Renal pelvis (tissue), 12 donors: Measurements from ENCODE around the gene ATP8B2. TPM values are rescaled to one million over a fixed set of nuclear protein-coding genes. Genes with fewer than 3 reads are reported as not detected.
"Not testable (repeated sequence)": the region's sequence is repeated elsewhere in the genome, so short reads cannot be mapped to it uniquely, and the experiment has no call there.

Source experiments
- DNase-seq: peaks from one replicate; pipeline ENCODE4 v3.0.0-alpha.2; 2013
- long read RNA-seq, 16 experiments: transcript quantifications; one replicate each; lab custom pipeline, GENCODE V29; 2026
- polyA plus RNA-seq, 3 donors: library from polyadenylated mRNA; unstranded; fragments of 120-200 nt; gene quantifications; one replicate each; pipeline ENCODE4 v1.2.1, GENCODE V29; 2013; ENCODE audit not compliant: insufficient read length in 3 of 3

The ATP8B2 gene
- polyA plus RNA-seq = 10 to 100 TPM; 26.2 to 30.1 (median 27.2) TPM
- long read RNA-seq, donor 1, partial matches to known transcripts = 23 of 23 reads
- long read RNA-seq, donor 1, other reads (novel, unspliced or antisense) = 0 of 23 reads
- long read RNA-seq, donor 2, partial matches to known transcripts = 18 of 18 reads
- long read RNA-seq, donor 2, other reads (novel, unspliced or antisense) = 0 of 18 reads
- long read RNA-seq, donor 3 = 0 reads
- long read RNA-seq, donor 4 = 0 reads
- long read RNA-seq, donor 5 = 0 reads
- long read RNA-seq, donor 6 = 0 reads
- long read RNA-seq, donor 7 = 0 reads
- long read RNA-seq, donor 8 = 0 reads
- long read RNA-seq, donor 9 = 0 reads
- long read RNA-seq, donor 10 = 0 reads
- long read RNA-seq, donor 11 = 0 reads
- long read RNA-seq, donor 12, partial matches to known transcripts = 21 of 22 reads
- long read RNA-seq, donor 12, other reads (novel, unspliced or antisense) = 0 of 22 reads
- long read RNA-seq, donor 13, partial matches to known transcripts = 25 of 25 reads
- long read RNA-seq, donor 13, other reads (novel, unspliced or antisense) = 0 of 25 reads
- long read RNA-seq, donor 14 = 0 reads
- long read RNA-seq, donor 15 = 0 reads
- long read RNA-seq, donor 16 = 0 reads

- peak; percentile 87 for DNase-seq
Measured at GRCh38 chr1:154324669-154325582, at the start of gene ATP8B2. Gene ATP8B2, plus strand, starts transcription at chr1:154325525. Its CDS starts 2,617 bp downstream, at chr1:154328142.

GRCh38 chr1:154276797-154277196 lies 48.5 kb upstream of the ATP8B2 start:
- no peak for DNase-seq

- DNase-seq = not testable (repeated sequence)
Measured at GRCh38 chr1:154287591-154287990, 37.7 kb upstream of the ATP8B2 start.

DNA sequence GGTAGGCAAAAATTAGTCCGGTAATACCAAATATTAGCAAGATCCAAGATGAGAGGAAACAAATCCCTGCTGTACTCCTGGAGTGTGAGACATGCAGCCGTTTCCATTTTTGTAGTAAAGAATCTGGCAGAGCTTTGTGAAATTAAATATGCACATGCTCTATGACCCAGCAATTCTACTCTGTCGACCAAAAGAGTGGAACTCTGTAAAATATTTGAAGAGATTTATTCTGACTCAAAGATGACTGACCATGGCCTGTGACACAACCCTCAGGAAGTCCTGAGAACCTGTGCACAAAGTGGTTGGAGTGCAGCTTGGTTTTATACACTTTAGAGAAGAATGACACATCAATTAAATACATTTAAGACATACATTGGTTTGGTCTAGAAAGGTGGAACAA lies 36.7 kb upstream of the ATP8B2 start:
- DNase-seq = no peak

DNA sequence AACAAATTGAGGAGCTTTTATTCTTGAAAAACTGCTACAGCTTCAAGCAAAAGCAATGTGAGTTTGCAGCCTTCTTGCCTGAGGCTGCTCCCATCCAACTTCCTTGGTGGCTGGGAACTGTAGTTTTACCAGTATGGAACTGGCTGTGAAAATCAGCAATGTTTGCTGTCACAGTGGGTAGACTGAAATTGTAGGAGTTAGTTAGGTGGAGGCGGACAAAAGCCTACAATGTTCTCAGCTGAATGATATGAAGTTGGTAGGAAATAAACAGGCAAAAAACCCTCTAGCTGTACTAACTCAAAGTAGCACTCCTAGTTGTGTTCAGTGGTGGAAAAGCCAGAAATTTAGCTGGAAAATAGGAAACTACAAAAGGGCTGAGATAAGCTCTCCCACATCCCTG lies 34.4 kb upstream of the ATP8B2 start:
- DNase-seq = no peak

- DNase-seq = no peak
Measured at GRCh38 chr1:154295408-154296235, 29.7 kb upstream of the ATP8B2 start.

DNA sequence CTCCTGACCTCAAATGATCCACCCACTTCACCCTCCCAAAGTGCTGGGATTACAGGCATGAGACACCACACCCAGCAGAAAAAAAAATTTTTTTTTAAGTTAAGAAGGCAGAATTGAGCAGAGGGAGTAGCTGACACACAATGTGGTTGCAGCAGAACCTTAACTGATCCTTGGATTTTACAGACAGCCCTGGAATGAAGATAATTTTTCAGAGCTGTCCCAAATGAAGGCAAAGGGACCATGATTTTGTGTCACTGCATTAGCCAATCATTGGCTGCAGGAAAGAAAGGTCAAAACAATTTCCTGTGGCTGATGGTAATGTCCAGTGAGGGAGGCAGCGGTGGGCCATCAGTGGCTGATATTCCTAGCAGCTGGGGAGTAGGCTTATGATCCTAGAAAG lies 23.7 kb upstream of the ATP8B2 start:
- no peak for DNase-seq

DNA sequence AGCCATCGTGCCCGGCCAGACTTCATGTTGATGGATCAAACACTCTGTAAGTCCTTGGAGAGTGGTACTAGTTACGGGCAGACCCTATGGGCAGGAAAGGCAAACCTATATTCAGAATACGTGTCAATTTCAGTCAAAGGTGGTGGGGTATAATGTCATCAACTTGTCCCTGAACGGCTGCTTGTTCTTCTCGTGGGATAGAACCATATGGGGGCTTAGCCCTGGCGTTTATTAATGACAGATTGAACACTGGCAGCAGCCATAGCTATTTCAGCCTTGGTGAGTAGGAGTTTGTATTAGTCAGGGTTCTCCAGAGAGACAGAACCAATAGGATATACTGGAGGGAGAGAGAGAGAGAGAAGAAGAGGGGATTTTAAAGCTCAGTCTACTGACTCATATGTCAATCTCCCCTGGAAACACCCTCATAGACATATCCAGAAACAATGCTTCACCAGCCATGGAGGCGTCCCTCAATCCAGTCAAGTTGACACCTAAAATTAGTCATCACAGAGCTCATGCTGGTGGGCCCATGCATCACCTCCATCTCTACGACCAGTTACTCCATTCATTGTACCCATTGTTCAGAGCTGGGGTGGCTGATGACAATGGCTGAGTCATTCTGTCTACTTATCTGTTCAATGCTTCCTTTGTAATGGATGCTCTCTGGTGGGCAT lies 20.5 kb upstream of the ATP8B2 start:
- no peak for DNase-seq

- no peak for DNase-seq
Measured at GRCh38 chr1:154306151-154306550, 19.2 kb upstream of the ATP8B2 start.

DNA sequence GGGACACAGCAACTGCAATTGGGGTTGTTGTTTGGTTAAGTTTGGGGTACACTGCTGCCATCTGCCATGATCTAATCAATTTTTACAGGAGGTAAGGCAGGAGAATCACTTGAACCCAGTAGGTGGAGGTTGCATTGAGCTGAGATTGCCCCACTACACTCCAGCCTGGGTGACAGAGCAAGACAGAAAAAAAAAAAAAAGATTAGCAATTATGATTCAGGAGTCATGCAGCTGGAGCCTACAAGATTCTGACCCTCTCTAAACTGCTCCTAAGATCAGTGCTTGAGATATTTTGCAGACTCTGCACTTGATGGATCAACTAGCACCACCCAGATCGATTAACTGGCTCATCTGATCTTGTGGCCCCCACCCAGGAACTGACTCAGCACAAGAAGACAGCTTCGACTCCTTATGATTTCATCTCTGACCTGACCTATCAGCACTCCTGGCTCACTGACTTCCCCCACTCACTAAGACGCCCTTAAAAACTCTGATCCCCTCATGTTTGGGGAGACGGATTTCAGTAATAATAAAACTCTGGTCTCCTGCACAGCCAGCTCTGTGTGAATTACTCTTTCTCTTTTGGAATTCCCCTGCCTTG lies 17.6 kb upstream of the ATP8B2 start:
- not testable (repeated sequence) for DNase-seq

GRCh38 chr1:154309136-154309535 lies 16.2 kb upstream of the ATP8B2 start:
- DNase-seq = not testable (repeated sequence)

- not testable (repeated sequence) for DNase-seq
Measured at GRCh38 chr1:154312229-154313065, 12.9 kb upstream of the ATP8B2 start.

DNA sequence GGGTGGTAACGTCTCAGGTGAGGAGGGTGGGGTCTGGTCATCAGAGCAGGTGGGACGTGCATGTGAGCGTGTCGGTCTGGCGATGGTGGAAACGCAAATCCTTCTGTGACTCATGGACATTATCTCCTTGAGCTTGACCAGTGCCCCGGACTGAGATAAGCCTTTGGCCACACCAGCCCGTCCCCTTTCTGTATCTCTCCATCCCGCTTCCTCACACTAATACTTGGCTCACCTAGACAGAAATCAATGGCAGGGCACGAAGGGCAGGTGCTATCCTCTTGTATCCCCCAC lies 12.3 kb upstream of the ATP8B2 start:
- no peak for DNase-seq

GRCh38 chr1:154314226-154314625 lies 11.1 kb upstream of the ATP8B2 start:
- DNase-seq = not testable (repeated sequence)

GRCh38 chr1:154316704-154317103 lies 8.6 kb upstream of the ATP8B2 start:
- no peak for DNase-seq

DNA sequence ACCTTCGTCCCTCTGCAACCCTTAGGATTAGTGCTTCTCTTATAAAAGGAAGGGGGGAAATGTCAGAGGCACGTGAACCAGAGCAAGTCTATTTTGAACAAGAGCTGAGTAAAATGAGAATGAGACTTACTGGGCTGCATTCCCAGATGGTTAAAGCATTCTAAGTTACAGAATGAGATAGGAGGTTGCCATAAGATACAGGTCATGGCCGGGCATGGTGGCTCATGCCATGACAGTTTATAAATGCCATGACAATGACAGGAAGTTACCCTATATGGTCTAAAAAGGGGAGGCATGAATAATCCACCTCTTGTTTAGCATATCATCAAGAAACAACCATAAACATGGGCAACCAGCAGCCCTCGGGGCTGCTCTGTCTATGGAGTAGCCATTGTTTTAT lies 6.9 kb upstream of the ATP8B2 start:
- no peak for DNase-seq

- no peak for DNase-seq
Measured at GRCh38 chr1:154320882-154321608, 4.3 kb upstream of the ATP8B2 start, which contains the start of gene AQP10. Gene AQP10, plus strand, starts transcription at chr1:154321093. Its CDS starts 63 bp downstream, at chr1:154321156.

DNA sequence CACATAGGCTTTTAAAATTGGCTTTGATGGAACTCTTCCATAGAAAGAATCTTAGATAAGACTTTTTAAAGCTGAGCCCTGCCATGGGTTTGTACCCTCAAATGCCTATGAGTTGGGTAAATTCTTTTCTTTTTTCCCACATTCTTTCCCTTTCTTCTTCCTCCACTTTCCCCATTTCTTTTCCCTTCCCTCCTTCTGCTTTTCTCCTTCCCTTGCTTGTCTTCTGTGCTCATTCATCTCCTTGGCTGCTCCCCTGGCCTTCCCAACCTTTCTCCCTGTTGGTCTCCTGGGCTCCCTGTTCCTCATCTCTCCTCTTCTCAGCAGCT lies 3.8 kb upstream of the ATP8B2 start:
- not testable (repeated sequence) for DNase-seq

DNA sequence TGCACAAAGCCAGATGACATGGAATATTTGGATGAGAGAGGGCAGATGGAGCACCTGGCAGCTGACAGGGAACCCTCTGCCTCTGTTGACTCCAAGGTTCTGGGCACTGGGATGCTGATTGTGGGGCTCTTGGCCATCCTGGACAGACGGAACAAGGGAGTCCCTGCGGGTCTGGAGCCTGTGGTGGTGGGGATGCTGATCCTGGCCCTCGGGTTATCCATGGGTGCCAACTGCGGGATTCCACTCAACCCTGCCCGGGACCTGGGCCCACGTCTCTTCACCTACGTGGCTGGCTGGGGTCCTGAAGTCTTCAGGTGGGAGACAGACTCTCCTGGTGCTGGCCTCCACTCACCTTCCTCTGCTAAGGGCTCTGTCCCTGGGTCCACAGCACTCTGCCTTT lies 1.8 kb upstream of the ATP8B2 start:
- no peak for DNase-seq
